ENCODE measurements around the gene OR8K1.

The OR8K1 gene

GRCh38 chr11:56345739-56346138 is at the start of gene OR8K1:
Gene OR8K1 (plus strand): TSS chr11:56346039. CDS start chr11:56346039, 0 bp downstream.
- Mint-ChIP-seq H3K36me3 (no peaks in the 10 kb centered on the region), H3K27ac (no peak within 1 kb of the TSS), H3K9me3 (peaks cover 6% of the 10 kb centered on the region), H3K4me3 (no peak within 1 kb of the TSS), H3K27me3 (no peaks in the 10 kb centered on the region), H3K4me1 (no peaks in the 10 kb centered on the region)
- no peak for ATAC-seq

GRCh38 chr11:56296898-56297297 is 48.9 kb upstream of the OR8K1 start:
- H3K36me3 Mint-ChIP-seq = no peaks in the 10 kb centered on the region
- H3K27me3 Mint-ChIP-seq = no peaks in the 10 kb centered on the region
- H3K9me3 Mint-ChIP-seq = peaks cover 10% of the 10 kb centered on the region
- no peak overlapping the region for H3K27ac Mint-ChIP-seq
- H3K4me3 Mint-ChIP-seq = no peak overlapping the region
- ATAC-seq = no peak
- no peaks in the 10 kb centered on the region for H3K4me1 Mint-ChIP-seq

- no peak for ATAC-seq
- H3K9me3 Mint-ChIP-seq = peaks cover 9% of the 10 kb centered on the region
- H3K27me3 Mint-ChIP-seq = no peaks in the 10 kb centered on the region
- no peak overlapping the region for H3K4me3 Mint-ChIP-seq
- H3K4me1 Mint-ChIP-seq = no peaks in the 10 kb centered on the region
- H3K36me3 Mint-ChIP-seq = no peaks in the 10 kb centered on the region
- H3K27ac Mint-ChIP-seq = no peak overlapping the region
Observed at GRCh38 chr11:56307836-56308235, 38.0 kb upstream of the OR8K1 start.

GRCh38 chr11:56314844-56315243 is 31.0 kb upstream of the OR8K1 start, which contains the start of gene OR8K3:
Gene OR8K3 (plus strand): TSS chr11:56315144. CDS start chr11:56318307, 3,163 bp downstream.
- Mint-ChIP-seq H3K4me3 (no peak within 1 kb of the TSS), H3K9me3 (peaks cover 13% of the 10 kb centered on the region), H3K4me1 (no peaks in the 10 kb centered on the region), H3K27me3 (no peaks in the 10 kb centered on the region), H3K27ac (no peak within 1 kb of the TSS), H3K36me3 (no peaks in the 10 kb centered on the region)
- ATAC-seq = no peak

GRCh38 chr11:56331861-56332491 is 13.9 kb upstream of the OR8K1 start:
- no peak overlapping the region for H3K4me3 Mint-ChIP-seq
- no peaks in the 10 kb centered on the region for H3K27me3 Mint-ChIP-seq

GRCh38 chr11:56333156-56333555 is 12.7 kb upstream of the OR8K1 start:
- no peak for ATAC-seq
- Mint-ChIP-seq H3K4me3 (no peak overlapping the region), H3K27ac (no peak overlapping the region), H3K4me1 (no peaks in the 10 kb centered on the region), H3K9me3 (no peaks in the 10 kb centered on the region), H3K36me3 (no peaks in the 10 kb centered on the region), H3K27me3 (no peaks in the 10 kb centered on the region)

More at GRCh38 chr11:56331861-56332491, 13.9 kb upstream of the OR8K1 start:
- Mint-ChIP-seq H3K36me3 (no peaks in the 10 kb centered on the region), H3K4me1 (no peaks in the 10 kb centered on the region), H3K27ac (no peak overlapping the region), H3K9me3 (peaks cover 3% of the 10 kb centered on the region)
- ATAC-seq = peak; percentile 43

- Mint-ChIP-seq H3K36me3 (no peaks in the 10 kb centered on the region), H3K27me3 (no peaks in the 10 kb centered on the region), H3K9me3 (peaks cover 6% of the 10 kb centered on the region), H3K4me1 (no peaks in the 10 kb centered on the region), H3K27ac (no peak overlapping the region), H3K4me3 (no peak overlapping the region)
- no peak for ATAC-seq
Observed at GRCh38 chr11:56340289-56340688, 5.5 kb upstream of the OR8K1 start.

- Mint-ChIP-seq H3K9me3 (peaks cover 3% of the 10 kb centered on the region), H3K27ac (no peak within 1 kb of the TSS), H3K4me3 (no peak within 1 kb of the TSS), H3K4me1 (no peaks in the 10 kb centered on the region), H3K36me3 (no peaks in the 10 kb centered on the region), H3K27me3 (no peaks in the 10 kb centered on the region)
- no peak for ATAC-seq
Observed at GRCh38 chr11:56353991-56354390, 8.2 kb downstream of the OR8K1 start, which contains the start of gene OR8J1. Gene OR8J1 (plus strand): TSS chr11:56354291. CDS start chr11:56360247, 5,956 bp downstream.

- no peaks in the 10 kb centered on the region for H3K4me1 Mint-ChIP-seq
- H3K27me3 Mint-ChIP-seq = no peaks in the 10 kb centered on the region
- no peak within 1 kb of the TSS for H3K27ac Mint-ChIP-seq
- no peak for ATAC-seq
- no peak within 1 kb of the TSS for H3K4me3 Mint-ChIP-seq
- peaks cover 8% of the 10 kb centered on the region for H3K9me3 Mint-ChIP-seq
- no peaks in the 10 kb centered on the region for H3K36me3 Mint-ChIP-seq
Observed at GRCh38 chr11:56375324-56375723, 29.5 kb downstream of the OR8K1 start, which contains the start of gene OR8U1. Gene OR8U1 (plus strand): TSS chr11:56375624. CDS start chr11:56375624, 0 bp downstream.

GRCh38 chr11:56380120-56380519 is 34.3 kb downstream of the OR8K1 start:
- Mint-ChIP-seq H3K27me3 (no peaks in the 10 kb centered on the region), H3K4me1 (no peaks in the 10 kb centered on the region), H3K9me3 (peaks cover 6% of the 10 kb centered on the region), H3K36me3 (no peaks in the 10 kb centered on the region), H3K27ac (no peak overlapping the region), H3K4me3 (no peak overlapping the region)
- no peak for ATAC-seq

GRCh38 chr11:56394381-56394780 is 48.5 kb downstream of the OR8K1 start:
- Mint-ChIP-seq H3K36me3 (no peaks in the 10 kb centered on the region), H3K4me3 (no peak overlapping the region), H3K27me3 (no peaks in the 10 kb centered on the region), H3K4me1 (no peaks in the 10 kb centered on the region), H3K27ac (no peak overlapping the region), H3K9me3 (peaks cover 2% of the 10 kb centered on the region)
- no peak for ATAC-seq

- no peaks in the 10 kb centered on the region for H3K4me1 Mint-ChIP-seq
- H3K9me3 Mint-ChIP-seq = peaks cover 2% of the 10 kb centered on the region
- ATAC-seq = no peak
- H3K36me3 Mint-ChIP-seq = no peaks in the 10 kb centered on the region
- no peaks in the 10 kb centered on the region for H3K27me3 Mint-ChIP-seq
- no peak overlapping the region for H3K27ac Mint-ChIP-seq
- no peak overlapping the region for H3K4me3 Mint-ChIP-seq
Observed at GRCh38 chr11:56396047-56396446, 50.2 kb downstream of the OR8K1 start.
